Astrocyte (in vitro differentiated cells and primary cell): ENCODE measurements around the gene EFEMP1. TPM values are rescaled to one million over a fixed set of nuclear protein-coding genes. Genes with fewer than 3 reads are reported as not detected.

Source experiments
- DNase-seq: peaks from one replicate; pipeline ENCODE4 v3.0.0-alpha.2; 2010; ENCODE audit warnings: low read depth
- FAIRE-seq: peaks from 2 replicates; lab custom pipeline; 2011; peaks lifted over from hg19 to GRCh38; lab: Jason Lieb, UNC
- H2AFZ ChIP-seq: 2 replicates; pipeline ENCODE4 v1.6.0; 2012; ENCODE audit warnings: low read depth, low read length, inconsistent platforms
- H3K27ac ChIP-seq: 2 replicates; pipeline ENCODE4 v1.5.1; 2011; ENCODE audit warnings: low read depth, low read length, inconsistent platforms
- H3K27me3 ChIP-seq: 2 replicates; pipeline ENCODE4 v1.6.0; 2011; ENCODE audit warnings: low read length, inconsistent platforms; ENCODE audit not compliant: insufficient read depth
- H3K36me3 ChIP-seq: 2 replicates; pipeline ENCODE4 v1.5.1; 2011; ENCODE audit warnings: low read length, inconsistent platforms; ENCODE audit not compliant: insufficient read depth
- H3K4me1 ChIP-seq: 2 replicates; pipeline ENCODE4 v1.5.1; 2011; ENCODE audit warnings: low read length, inconsistent platforms; ENCODE audit not compliant: insufficient read depth
- H3K4me2 ChIP-seq: 2 replicates; pipeline ENCODE4 v1.6.0; 2012; ENCODE audit warnings: low read length, inconsistent platforms
- H3K4me3 ChIP-seq: 2 replicates; pipeline ENCODE4 v1.5.1; 2011; ENCODE audit warnings: low read depth, mild to moderate bottlenecking, low read length, inconsistent platforms; ENCODE audit not compliant: insufficient read depth
- H3K79me2 ChIP-seq: 2 replicates; pipeline ENCODE4 v1.6.0; 2012; ENCODE audit warnings: mild to moderate bottlenecking, low read length, inconsistent platforms; ENCODE audit not compliant: insufficient read depth
- H3K9ac ChIP-seq: 2 replicates; pipeline ENCODE4 v1.6.0; 2012; ENCODE audit warnings: mild to moderate bottlenecking, low read length, inconsistent platforms
- H3K9me3 ChIP-seq: 2 replicates; pipeline ENCODE4 v1.5.1; 2012; ENCODE audit warnings: low read depth, mild to moderate bottlenecking, low read length, inconsistent platforms; ENCODE audit not compliant: insufficient read depth
- H4K20me1 ChIP-seq: 2 replicates; pipeline ENCODE4 v1.6.0; 2012; ENCODE audit warnings: low read length, inconsistent platforms; ENCODE audit not compliant: insufficient read depth
- H3K27ac Mint-ChIP-seq: one replicate; pipeline ENCODE4 v1.8.0; 2021; ENCODE audit warnings: mild to moderate bottlenecking, mixed read lengths; ENCODE audit not compliant: unreplicated experiment
- H3K27me3 Mint-ChIP-seq: one replicate; pipeline ENCODE4 v1.8.0; 2021; ENCODE audit warnings: low read depth, mixed read lengths; ENCODE audit not compliant: unreplicated experiment
- H3K36me3 Mint-ChIP-seq: one replicate; pipeline ENCODE4 v1.8.0; 2021; ENCODE audit warnings: low read depth, mixed read lengths; ENCODE audit not compliant: unreplicated experiment
- H3K4me1 Mint-ChIP-seq: one replicate; pipeline ENCODE4 v1.8.0; 2021; ENCODE audit warnings: low read depth, mixed read lengths; ENCODE audit not compliant: unreplicated experiment
- H3K4me3 Mint-ChIP-seq: one replicate; pipeline ENCODE4 v1.8.0; 2021; ENCODE audit warnings: mild to moderate bottlenecking, moderate library complexity, mixed read lengths; ENCODE audit not compliant: unreplicated experiment
- H3K9me3 Mint-ChIP-seq: one replicate; pipeline ENCODE4 v1.8.0; 2021; ENCODE audit warnings: mild to moderate bottlenecking, mixed read lengths; ENCODE audit not compliant: unreplicated experiment
- CTCF ChIP-seq: IDR thresholded peaks from 2 replicates; pipeline ENCODE4 v1.5.1; 2011; ENCODE audit warnings: low read depth, mild to moderate bottlenecking, inconsistent platforms, low read length, moderate library complexity; ENCODE audit not compliant: insufficient read depth
- EZH2 ChIP-seq: IDR thresholded peaks from 2 replicates; pipeline ENCODE4 v1.6.1; 2012; ENCODE audit warnings: mild to moderate bottlenecking, low read length, inconsistent platforms; ENCODE audit not compliant: insufficient read depth
- total RNA-seq: library from RNA; stranded (reverse); gene quantifications from 2 replicates; pipeline ENCODE4 v1.2.1, GENCODE V29; 2021

EFEMP1 gene
- total RNA-seq, 1 donor from 2014 or later = 155 TPM

- no peaks in the 10 kb centered on the region for H3K9me3 Mint-ChIP-seq
- H3K36me3 ChIP-seq = no peaks in the 10 kb centered on the region
- TF ChIP-seq CTCF (no peak), EZH2 (no peak)
- no peak overlapping the region for H2AFZ ChIP-seq
- no peak overlapping the region for H3K4me2 ChIP-seq
- H3K27me3 Mint-ChIP-seq = peaks cover 21% of the 10 kb centered on the region
- no peak overlapping the region for H3K27ac ChIP-seq
- H3K9ac ChIP-seq = no peak overlapping the region
- no peaks in the 10 kb centered on the region for H4K20me1 ChIP-seq
- DNase-seq (no peak), FAIRE-seq (no peak)
- no peak overlapping the region for H3K27ac Mint-ChIP-seq
- H3K4me1 Mint-ChIP-seq = no peaks in the 10 kb centered on the region
- no peaks in the 10 kb centered on the region for H3K36me3 Mint-ChIP-seq
- no peaks in the 10 kb centered on the region for H3K9me3 ChIP-seq
- H3K79me2 ChIP-seq = no peaks in the 10 kb centered on the region
- no peaks in the 10 kb centered on the region for H3K4me1 ChIP-seq
- no peak overlapping the region for H3K4me3 ChIP-seq
- H3K27me3 ChIP-seq = peaks cover 10% of the 10 kb centered on the region
- H3K4me3 Mint-ChIP-seq = no peak overlapping the region
Measured at GRCh38 chr2:55929476-55929875, 5.9 kb upstream of the EFEMP1 start.

- Histone ChIP-seq H2AFZ (no peak overlapping the region), H3K36me3 (no peaks in the 10 kb centered on the region), H3K79me2 (peaks cover 13% of the 10 kb centered on the region), H3K27me3 (peaks cover 10% of the 10 kb centered on the region), H3K4me3 (no peak overlapping the region), H3K9ac (no peak overlapping the region), H3K4me1 (peaks cover 5% of the 10 kb centered on the region), H3K9me3 (no peaks in the 10 kb centered on the region), H4K20me1 (no peaks in the 10 kb centered on the region), H3K27ac (no peak overlapping the region), H3K4me2 (no peak overlapping the region)
- no peak overlapping the region for H3K4me3 Mint-ChIP-seq
- no peaks in the 10 kb centered on the region for H3K9me3 Mint-ChIP-seq
- no peak for DNase-seq
- TF ChIP-seq EZH2 = no peak
- no peak for TF ChIP-seq CTCF
- no peak overlapping the region for H3K27ac Mint-ChIP-seq
- no peaks in the 10 kb centered on the region for H3K36me3 Mint-ChIP-seq
- peaks cover 24% of the 10 kb centered on the region for H3K27me3 Mint-ChIP-seq
- H3K4me1 Mint-ChIP-seq = no peaks in the 10 kb centered on the region
- no peak for FAIRE-seq
Measured at GRCh38 chr2:55926974-55927373, 3.4 kb upstream of the EFEMP1 start.

GRCh38 chr2:55926246-55926645 lies 2.7 kb upstream of the EFEMP1 start:
- no peak overlapping the region for H3K4me2 ChIP-seq
- H3K4me3 ChIP-seq = no peak overlapping the region
- no peak overlapping the region for H3K27ac ChIP-seq
- peaks cover 18% of the 10 kb centered on the region for H3K79me2 ChIP-seq
- H3K36me3 ChIP-seq = no peaks in the 10 kb centered on the region
- peaks cover 8% of the 10 kb centered on the region for H3K4me1 ChIP-seq
- no peaks in the 10 kb centered on the region for H3K9me3 Mint-ChIP-seq
- peaks cover 24% of the 10 kb centered on the region for H3K27me3 Mint-ChIP-seq
- H3K9me3 ChIP-seq = no peaks in the 10 kb centered on the region
- TF ChIP-seq CTCF = no peak
- no peak for TF ChIP-seq EZH2
- H3K9ac ChIP-seq = no peak overlapping the region
- DNase-seq (no peak), FAIRE-seq (no peak)
- H3K4me1 Mint-ChIP-seq = peaks cover 2% of the 10 kb centered on the region
- no peaks in the 10 kb centered on the region for H4K20me1 ChIP-seq
- H3K27ac Mint-ChIP-seq = no peak overlapping the region
- H3K36me3 Mint-ChIP-seq = no peaks in the 10 kb centered on the region
- no peak overlapping the region for H2AFZ ChIP-seq
- peaks cover 10% of the 10 kb centered on the region for H3K27me3 ChIP-seq
- no peak overlapping the region for H3K4me3 Mint-ChIP-seq
